Stimulated activated CD8-positive, alpha-beta memory T cell treated with anti-CD3 and anti-CD28 coated beads, Interleukin-15, amount 100 ng/mL, for 1 hour (primary cell): ENCODE data around the gene PAK5.

Experiments used
- DNase-seq: peaks from one replicate; pipeline ENCODE4 v3.0.0-alpha.2; 2020; ENCODE audit warnings: low read depth

Gene PAK5

DNA sequence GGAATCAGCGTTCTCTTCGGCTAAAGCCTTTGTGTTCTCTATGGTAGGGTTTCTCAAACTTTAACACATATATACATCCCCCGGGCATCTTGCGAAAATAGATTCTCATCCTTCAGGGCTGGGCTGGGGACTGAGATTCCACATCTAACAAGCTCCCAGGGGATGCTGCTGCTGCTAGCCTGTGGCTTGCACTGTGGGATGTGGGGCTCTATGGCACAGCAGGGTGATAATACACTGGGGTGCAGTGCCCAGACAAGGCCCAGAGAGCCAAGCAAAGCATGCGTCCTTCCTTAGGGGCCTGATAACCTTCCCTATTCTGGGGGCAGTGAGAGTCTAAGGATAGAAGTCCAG, 222.4 kb downstream of the PAK5 start:
- DNase-seq: no peak

DNA sequence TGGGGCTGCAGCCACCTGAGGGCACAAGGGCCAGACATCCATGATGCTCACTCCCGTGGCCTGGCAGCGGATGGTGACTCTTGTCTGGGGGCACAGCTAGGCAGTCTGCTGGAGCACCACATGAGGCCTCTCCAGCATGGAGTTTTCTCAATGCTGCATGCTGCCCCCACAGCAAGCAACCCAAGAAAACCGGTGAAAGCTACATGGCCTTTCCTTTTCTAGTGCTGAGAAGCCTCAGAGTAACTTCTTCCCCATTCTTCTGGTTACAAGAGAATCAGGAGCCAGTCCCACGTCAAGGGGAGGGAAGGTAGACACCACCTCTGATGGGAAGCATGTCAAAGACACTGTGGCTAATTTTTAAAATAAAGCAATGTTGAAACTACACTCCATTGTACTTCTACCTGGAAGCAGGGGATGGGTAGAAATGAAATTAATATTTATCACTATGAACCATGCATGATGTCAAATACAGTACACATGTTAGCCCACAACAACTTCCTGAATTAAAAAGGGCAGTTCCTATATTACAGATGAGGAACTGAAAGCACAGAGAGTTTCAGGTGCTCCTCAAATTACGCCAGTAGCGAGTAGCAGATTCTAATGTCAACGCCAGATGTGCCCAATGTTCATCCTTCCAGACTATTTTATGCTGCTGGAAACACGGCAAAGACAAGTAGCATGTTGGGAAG, 223.0 kb downstream of the PAK5 start:
- DNase-seq: no peak

DNA sequence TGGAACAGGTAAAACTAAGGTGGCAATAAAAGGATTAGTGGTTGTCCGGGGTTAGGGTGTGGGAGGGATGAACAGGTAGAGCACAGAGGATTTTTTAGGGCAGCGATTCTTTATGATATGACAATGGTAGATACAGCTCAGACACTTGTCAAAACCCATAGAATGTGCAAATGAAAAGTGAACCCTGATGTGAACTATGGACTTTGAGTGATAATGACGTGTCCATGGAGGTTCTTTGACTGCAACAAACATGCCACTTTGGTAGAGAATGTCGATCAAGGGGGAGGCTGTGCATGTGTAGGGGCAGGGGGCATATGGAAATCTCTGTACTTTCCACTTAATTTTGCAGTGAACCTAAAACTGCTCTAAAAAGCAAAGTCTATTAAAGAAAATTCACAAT, 223.8 kb downstream of the PAK5 start:
- DNase-seq: no peak

DNA sequence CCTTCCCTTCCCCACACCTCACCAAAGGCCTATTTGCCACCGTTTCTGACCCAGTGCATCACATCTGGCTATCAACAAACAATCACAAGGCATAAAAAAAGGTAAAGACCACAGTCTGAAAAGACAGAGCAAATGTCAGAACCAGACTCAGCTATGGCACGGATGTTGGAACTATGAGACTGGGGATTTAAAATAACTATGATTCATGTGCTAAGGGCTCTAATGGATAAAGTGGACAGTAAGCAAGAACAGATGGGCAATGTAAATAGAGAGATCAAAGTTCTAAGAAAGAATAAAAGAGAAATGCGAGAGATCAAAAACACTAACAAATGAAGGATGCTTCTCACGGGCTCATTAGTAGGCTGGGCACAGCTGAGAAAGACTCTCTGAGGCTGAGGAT, 225.0 kb downstream of the PAK5 start:
- no peak for DNase-seq

DNA sequence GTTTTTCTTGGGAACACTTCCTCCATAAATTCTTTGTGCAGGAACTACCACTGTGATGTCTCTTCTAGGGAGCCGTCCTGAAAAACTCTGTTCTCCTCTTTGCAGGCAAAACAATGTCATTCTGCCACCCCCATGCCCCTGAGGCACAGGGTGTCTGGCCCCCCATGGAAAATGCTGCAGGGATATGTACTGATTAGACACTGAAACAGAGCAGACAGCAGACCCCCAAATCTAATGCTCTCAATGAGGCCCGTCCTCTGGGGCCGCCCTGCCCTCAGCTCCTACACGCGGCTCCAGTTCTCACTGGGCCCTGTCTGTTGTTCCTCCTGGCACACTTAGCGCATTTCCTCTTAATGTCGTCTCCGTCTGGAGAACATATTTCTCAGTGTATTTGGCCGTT, 227.0 kb downstream of the PAK5 start:
- DNase-seq: no peak

DNA sequence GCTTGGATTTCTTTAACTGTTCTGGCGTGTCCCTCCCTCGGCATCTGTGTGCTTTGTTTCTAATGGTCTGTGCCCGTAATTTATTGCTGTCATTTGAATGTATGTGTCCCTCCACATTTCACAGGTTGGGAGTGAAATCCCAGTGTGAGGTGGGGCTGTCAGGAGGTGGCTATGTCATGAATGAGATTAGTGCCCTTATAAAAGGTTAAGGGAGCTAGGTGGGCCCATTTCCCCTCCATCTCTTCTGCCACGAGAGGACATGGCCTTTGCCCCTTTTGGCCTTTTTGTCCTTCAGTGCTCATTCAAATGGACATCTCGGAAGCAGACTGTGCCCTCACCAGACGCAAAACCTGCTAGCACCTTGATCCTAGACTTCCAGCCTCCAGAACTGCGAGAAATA, 228.2 kb downstream of the PAK5 start:
- DNase-seq: no peak

DNA sequence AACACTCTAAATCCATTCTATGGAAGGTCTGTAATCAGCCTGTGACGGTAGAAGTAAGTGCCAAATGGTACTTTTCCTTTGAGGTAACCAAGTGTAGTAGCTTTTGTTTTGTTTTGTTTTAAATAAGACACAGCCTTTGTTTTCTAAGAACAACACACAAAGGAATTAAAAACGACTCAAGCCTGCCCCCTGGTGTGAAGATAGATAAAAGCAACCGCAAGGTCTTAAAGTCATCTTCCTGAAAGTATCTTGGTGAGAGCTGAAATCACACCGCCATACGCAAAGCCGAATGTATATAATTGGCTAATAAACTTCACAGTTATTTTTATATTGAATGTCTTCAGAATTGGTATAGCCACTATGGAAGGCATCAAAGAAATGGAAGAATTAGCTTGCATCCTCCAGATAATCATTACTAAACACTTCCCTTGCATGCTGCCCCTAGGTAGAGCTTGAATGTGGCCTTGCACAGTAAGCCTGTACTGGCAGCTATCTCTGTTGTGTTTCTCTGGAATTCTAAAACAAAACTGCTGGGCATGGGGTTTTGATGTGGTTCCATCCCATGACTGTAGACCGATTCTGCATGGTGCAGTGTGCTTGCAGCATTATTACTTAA, 228.9 kb downstream of the PAK5 start:
- no peak for DNase-seq

DNA sequence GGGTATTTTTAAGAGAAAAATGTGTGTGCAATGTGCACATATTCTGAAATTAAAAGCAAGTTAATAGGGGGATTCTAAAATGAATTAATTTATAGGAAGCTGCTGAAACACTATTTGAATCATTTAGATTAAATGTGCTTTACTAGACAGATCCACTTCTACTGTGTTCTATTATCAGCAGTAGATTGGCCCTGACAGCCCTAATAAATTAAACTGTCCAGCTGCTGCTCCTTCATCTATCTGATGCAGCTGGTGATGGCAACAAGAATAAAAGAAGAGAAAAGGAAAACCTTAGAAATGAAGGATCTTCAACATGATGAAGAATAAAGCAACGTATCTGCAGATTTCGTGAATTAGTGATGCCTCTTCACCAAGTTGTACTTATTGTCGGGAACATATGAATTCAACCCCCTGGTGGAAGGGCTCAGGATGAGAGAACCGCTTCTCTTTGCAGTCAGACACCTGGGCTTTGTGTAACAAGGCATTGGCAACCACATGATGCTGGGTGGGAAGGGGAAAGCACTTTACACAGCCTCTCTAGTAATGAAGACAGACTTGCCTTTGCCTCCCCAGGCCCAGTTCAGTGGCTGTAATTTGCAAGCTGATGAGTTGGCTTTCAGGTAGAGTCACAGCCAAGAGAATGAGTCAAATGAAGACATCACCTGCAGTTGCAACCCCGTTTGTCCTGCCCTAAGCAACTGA, 230.1 kb downstream of the PAK5 start:
- no peak for DNase-seq

DNA sequence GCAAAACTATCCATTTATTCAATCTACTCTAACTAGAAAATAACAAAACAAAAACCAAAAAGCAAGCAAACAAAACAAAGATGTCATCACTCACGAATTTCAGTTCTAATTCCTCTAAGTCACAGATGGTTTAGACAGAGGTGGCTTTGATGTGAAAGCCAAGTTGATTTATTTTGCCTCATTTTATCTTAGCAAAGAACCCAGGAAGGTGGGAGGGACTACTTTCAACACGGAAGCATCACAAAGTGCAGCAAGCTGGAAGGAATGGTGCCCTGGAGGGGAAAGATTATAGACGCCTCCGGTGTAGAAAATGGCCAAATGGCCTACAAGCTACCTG, 236.1 kb downstream of the PAK5 start:
- DNase-seq: no peak

DNA sequence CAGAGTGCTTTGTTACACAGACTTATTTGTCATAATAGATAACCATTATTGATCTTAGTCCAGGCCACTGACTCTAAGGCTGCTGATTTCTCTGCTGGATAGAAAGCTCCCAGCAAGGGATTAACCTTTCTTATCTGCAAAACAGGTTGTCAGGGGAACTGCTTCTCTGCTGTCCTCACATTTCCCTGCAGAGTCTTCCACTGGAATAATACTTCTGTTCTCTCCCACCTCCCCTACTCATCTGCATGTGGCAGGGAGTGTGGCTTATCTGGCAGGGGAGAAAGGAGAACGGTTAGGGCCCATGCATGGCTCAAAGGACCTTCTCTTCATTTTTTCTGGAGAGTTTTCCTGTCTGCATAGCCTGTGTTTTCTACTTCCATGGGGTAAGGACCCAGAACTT, 238.3 kb downstream of the PAK5 start:
- DNase-seq: no peak

DNA sequence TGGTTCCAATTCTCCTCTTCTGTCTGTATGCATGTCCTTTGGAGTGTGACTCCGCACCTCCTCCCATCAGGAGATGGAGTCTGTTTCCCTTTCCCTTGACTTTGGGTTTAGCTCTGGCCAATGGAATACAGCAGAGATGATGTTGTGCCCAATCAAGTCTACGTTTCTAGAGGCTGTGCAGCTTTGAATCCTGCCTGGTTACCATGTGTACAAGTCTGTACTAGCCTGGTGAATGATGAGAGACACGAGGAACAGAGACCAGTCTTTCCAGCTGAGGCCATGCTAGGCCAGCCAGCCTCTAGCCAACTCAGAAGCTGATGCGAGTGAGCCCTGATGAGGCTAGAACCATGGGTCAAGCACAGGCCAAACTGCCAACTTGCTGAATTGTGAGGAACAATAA, 241.3 kb downstream of the PAK5 start:
- DNase-seq: no peak

DNA sequence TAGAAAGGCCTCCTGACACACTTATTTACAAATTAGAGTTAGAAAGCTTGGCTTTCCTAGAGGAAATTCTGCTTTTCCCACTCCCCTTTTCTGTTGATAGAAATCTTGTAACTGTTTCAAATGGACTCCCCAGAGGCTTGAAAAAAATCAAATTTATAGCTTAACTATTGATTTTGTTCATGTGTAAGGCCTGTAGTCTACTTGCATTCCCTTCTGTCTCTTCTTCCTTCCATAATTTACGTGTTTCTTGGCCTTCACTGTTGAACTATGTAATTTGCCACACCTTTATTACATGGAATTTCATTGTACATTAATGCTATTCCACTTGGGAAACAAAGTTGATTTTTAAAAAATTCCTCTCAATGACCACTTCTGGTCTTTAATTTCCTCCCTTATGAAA, 243.1 kb downstream of the PAK5 start:
- DNase-seq: no peak

DNA sequence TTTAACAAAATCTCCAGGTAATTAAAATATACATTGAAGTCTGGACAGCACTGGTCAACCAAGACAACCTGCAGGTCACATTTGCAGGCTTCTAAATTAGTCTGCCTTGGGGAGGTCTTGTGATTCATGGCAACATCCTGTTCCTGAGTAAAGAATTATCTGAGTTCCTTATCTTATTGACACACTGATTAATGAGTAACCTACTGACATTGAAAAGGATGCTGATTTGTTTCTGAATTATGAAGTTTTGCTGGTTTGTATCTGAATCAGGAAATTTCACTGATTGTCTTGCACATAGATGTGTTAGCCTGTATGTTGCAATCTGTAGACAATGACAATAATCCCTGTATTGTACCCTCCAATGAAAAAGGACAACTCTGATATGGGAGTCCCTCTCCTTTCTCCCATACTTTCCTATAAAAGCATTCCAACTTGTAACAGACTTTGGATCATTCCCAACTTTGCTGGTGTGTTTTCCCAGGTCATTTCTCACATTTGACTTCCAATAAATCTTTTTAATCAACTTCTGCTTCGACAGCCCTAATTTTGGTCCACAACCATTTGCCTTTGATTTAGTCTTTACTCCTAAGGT, 244.5 kb downstream of the PAK5 start:
- DNase-seq: no peak

DNA sequence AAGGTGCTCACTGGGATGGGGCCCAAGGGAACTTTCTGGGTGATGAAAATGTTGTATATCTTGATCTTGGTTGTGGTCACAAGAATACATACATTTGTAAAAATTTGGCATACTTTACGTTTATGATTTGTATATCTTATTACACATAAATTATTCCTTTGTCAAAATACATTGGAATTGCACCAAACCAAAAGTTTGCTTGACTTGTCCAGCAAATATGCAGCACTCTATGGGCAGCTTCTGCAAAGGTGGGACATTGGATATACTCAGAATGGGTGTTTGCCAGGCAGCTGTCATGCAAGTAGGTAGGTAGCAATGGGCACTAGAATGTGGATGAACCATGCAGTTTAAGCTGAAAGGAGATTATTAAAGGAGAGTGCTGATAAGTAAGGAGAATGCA, 246.5 kb downstream of the PAK5 start:
- no peak for DNase-seq

DNA sequence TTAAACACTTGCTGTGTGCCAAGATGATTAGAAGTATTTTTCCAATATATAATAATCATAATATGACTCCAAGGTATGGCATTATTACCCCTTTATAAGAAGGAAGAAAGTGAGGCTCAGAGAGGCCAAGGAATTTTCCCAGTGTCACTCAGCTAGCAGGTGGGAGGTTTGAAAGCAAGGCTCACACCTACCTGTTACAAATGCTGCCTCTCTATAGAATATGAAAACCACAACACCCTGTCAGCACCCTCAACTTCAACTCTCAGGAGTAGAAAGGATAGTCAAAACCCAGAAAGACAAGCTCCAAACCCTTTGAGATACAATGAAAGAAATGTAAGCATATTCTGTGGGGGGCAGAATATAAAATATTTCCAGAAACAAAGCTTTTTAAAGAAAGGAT, 247.8 kb downstream of the PAK5 start:
- no peak for DNase-seq

DNA sequence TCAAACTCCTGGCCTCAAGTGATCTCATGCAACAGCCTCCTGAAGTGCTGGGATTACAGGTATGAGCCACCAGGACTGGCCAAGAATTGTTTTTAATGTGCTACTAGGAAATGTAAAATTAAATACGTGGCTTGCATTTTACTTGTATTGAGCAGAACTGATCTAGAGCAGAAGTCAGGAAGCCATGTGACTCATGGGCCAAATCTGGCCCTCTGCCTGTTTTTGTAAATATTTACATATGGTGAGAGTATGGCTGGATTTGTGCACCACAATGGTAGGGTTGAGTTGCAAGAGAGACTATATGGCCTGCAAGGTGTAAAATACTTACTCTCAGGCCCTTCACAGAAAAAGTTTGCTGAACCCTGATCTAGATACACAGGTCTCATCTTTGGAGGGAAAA, 248.7 kb downstream of the PAK5 start:
- DNase-seq: no peak

DNA sequence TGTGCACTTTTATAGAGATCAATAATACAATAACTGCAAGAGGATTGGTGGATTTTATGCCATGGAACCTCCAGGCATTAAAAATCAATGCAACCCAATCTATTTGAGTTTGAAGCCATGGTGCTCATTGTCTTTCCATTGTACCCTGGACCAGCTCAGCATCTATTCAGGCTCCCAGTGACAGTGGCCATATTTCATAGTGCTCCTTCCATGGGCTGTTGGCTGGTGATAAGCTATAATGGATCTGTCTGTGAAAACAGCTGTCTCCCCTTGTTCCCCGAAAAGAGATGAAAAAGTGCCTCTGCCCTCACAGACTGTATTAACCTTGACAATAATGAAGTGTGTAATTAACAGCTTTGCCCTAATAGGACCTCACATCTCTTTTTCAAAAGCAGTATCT, 250.2 kb downstream of the PAK5 start:
- DNase-seq: no peak

DNA sequence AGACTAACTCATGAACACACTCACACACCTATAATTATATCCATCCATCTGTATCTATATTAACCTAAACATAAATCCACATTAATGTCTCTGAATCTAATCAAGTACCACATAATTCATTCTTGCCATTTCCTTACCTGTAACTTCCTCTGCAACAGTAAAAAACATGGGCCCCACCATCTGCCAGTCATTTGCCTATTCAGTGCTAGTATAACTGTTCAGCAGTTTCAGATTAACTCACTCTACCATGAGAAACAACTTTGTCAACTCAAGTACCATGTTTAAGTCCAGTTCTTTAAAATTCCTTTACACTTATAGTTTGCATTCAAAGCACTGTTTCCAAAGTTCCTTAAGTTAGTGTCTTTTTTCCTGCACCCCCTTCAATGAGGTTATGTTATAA, 255.7 kb downstream of the PAK5 start:
- DNase-seq: no peak

DNA sequence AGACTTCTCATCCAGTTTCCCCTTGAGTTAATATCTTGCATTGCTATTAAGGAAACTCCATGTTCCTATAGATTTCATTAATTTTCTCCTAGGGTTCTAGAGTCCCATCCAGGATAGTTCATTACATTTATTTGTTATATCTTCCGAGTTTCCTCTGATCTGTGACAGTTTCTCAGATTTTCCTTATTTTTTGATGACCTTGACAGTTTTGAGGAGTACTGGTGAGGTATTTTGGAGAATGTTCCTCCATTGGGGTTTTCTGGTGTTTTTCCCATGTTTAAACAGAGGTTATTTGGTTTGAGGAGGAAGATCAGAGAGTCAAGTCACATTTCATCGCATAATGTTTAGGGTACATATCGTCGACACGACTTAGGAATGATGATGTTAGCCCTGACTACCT, 256.7 kb downstream of the PAK5 start:
- DNase-seq: no peak

DNA sequence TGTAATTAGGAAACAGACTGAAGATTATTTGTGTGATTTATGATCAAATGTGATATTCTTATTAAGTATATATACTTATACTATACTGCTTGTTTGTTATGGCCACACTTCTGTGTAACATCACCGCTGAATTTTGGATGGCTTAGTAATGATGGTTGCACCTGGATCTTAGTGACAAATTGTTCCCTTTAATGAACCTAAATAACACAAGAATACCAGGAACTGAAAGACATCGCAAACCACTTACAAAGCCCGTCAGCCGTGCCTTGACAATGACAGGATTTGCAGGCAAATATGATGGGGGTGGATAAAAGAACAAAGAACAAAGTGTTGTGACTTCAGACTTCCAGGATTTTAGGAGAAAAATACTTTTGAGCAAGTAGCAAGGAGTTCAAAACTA, 257.4 kb downstream of the PAK5 start:
- no peak for DNase-seq

DNA sequence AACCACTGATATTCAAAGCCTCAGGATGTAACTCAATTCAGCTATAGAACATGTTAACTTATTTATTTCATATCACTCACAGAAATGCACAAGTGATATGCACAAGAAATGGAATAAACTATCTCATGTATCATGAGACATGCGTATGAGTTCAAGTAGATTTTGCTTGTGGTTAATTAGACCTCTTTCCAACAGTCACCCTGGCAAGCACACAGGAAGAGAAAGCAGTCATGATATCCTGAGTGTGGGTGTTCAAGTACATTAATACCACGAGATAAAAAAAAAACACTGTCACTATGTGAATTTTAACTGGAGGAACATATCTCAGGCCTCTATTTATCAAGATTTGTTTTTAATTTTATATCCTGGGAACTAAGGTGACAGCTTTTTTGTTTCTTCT, 260.3 kb downstream of the PAK5 start:
- no peak for DNase-seq

DNA sequence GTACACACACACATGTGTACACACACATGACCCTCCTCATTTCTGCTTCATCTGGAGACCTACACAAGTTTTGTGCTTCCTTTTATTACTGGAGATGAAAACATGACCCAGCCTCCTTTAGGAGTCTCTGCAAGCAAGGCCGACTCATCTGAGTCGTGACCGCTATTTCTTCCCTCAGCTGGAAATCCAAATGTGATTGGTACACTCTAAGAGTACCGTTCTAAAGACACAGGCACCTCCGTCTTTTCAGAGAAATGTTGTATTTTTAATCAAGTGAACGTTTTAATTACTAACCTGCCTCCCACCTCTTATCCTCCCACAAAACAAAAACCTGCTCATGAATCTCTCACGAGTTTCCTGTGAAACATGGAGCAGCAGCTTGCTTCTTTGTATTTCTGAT, 261.5 kb downstream of the PAK5 start:
- no peak for DNase-seq

DNA sequence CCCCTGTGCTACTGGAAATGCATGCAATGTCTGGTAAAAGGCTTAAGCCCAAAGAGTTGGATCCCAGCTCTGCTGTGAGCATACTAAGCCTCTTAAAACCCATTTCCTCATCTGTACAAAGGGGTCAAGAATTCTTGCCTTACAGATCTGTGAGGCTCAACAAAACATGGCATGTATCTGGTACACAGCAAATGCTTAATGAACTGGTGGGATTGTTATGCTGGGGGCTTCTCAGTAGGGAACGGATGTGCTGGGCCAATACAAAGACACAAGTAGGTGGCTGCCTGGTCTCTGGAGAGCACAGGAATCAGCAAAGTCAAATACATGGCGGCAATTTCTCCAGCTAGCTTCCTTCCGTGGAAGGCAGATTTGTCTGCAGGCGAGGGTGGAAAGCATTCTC, 262.2 kb downstream of the PAK5 start:
- no peak for DNase-seq

DNA sequence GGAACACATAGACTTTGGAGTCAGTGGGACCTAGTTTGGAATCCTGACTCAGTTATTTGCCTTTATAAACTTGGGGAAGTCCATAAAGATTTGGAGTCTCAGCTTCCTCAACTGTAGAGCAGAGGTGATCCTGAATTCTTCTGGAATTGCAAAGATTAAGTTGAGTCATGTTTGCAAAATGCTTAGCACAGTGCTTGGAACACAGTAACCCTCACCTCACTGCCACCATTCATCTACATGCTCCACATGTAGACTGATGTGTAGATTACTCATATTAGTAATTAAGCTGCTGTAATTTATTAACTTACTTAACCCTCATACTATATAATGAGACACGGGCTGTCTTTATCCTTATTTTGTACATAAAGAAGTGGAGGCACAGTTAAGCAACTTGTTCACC, 263.0 kb downstream of the PAK5 start:
- no peak for DNase-seq
